CMK (cell line): ENCODE measurements around the gene IFFO2.

ENCODE experiments used
- DNase-seq: peaks from one replicate; pipeline ENCODE4 v3.0.0-alpha.2; 2010; ENCODE audit warnings: low read depth

IFFO2 gene

DNA sequence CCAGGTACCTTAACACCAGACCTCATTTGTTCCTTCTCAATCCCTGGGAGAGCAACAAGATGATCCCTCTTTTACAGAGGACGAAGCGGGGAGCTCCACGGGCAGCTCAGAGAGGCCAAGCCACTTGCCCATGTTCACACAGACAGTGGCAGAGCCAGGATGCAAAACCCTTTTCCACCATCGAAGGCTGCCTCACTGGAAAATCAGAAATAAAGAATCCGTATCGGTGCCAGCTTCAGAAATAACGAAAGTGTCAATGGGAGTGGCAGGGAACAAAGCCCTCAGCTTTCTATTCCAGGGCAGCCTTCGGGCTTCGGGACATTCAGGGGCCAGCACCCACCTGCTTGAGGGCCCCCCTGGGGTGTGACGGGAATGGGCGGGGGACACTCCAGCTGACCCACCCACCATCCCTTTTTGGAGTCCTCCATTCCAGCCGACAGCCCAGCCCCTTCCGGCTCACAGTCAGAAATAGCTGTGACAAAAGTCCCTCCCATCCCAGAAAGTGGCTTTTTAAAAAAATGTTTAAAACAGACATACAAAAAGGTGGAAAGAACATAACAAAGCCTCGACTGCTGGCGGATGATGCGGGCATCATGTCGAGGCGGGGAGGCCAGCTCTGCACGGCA lies 6.0 kb downstream of the IFFO2 start:
- DNase-seq: no peak

GRCh38 chr1:18949686-18950400 lies 6.6 kb downstream of the IFFO2 start:
- no peak for DNase-seq

- DNase-seq: no peak
These were observed 7.4 kb downstream of the IFFO2 start for GRCh38 chr1:18948913-18949685.

- DNase-seq: no peak
These were observed 8.2 kb downstream of the IFFO2 start for GRCh38 chr1:18948048-18948912.

GRCh38 chr1:18947570-18947969 lies 8.9 kb downstream of the IFFO2 start:
- DNase-seq: no peak

DNA sequence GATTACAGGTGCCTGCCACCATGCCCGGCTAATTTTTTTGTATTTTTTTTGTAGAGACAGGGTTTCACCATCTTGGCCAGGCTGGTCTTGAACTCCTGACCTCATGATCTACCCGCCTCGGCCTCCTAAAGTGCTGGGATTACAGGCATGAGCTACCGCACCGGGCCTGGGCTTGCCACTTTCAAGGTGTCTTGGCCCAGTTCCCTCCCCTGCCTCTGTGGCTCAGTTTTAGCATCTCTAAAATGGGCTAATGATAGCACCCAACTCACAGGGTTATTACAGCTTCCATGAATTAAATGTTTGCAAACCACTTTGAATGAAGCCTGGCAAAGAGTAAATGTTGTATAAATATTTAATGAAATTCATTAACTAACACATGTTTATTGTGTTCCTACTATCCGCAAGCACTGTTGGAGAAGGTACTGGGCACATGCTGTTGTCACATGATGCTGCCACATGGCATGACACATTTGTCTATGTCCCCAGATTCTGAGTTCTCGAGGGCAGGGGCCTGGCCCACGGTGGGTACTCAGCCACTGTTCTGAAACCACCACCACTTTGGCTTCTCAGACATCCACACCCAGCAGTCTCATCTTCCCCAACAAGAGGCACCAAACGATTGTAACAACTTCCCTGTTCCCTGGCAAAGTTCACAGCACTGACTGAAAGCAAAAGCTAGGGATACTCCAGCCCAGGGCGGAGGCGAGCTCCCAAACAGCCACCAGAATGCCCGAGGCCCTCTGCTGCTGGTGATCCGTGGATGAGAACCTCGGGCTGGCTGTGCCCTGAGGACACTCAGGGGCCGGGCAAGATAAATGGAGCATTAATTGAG lies 9.7 kb downstream of the IFFO2 start:
- no peak for DNase-seq

GRCh38 chr1:18945401-18945849 lies 11.1 kb downstream of the IFFO2 start:
- no peak for DNase-seq

DNA sequence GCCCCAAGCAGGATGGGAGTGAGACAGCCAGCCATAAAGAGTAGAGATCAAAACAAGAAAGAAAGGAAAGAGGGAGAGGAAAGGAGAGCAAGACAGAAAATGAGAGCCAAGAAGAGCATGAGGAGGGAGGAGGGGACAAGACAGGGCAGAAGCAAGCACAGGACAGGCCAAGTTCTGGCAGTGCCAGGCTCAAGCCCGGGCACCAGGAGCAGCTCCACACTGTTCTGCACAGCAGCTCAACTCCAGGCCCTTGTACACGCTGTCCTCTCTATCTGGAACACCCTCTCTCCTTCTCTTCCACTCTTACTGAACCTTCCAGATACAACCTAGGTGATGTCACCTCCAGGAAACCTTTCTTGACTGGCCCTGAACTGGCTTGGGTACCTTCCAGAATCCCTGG lies 11.7 kb downstream of the IFFO2 start:
- no peak for DNase-seq

DNA sequence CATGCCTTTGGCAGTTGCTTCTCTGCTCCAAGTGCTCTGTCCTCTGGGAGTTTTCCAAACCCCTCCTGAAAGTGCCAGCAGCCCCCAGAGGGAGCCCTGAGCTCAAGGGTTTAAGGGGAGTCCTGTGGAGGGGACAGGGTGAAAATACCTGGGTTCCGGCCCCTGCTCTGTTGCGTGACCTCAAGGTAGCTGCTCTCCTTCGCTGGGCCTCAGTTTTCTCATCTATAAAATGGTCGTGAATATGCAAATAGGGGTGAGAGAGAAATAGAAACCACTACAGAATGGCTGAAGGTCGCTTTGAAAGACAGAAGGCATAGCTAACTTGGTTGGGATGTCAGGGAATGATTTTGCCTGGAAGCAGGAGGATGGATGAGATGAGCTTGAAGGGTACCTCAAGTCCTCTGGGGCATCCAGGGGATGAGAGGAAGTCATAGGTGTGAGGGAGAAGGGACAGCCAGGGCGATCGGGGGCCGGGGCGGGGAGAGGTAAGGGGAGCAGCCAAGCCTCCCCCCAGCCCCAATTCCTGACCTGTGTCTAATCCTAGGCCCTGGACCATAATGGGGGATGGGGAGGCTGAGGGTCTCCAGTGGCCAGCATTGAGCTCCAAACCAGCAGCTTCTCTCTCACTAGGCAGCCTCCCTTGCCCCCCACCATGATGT lies 12.4 kb downstream of the IFFO2 start:
- no peak for DNase-seq

GRCh38 chr1:18943162-18943561 lies 13.3 kb downstream of the IFFO2 start:
- no peak for DNase-seq

DNA sequence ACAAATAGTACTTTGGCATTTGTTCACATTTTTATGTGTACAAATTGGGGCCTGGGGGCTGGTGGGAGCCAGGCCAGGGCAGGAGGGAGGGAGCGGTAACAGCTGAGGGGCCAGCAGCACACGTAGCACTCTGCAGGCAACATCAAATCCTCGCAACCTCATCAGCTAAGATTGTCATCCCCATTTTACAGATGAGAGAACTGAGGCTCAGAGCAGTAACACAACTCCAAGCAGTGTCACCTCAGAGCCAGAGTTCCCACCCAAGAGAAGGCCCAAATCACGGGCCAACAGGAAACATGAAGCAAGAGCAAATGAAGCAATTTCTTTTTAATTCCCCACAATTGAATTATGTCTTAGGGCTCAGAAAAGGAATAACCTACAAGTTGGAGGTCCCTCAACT lies 14.1 kb downstream of the IFFO2 start:
- no peak for DNase-seq

GRCh38 chr1:18941221-18942141 lies 15.0 kb downstream of the IFFO2 start:
- DNase-seq: no peak

DNA sequence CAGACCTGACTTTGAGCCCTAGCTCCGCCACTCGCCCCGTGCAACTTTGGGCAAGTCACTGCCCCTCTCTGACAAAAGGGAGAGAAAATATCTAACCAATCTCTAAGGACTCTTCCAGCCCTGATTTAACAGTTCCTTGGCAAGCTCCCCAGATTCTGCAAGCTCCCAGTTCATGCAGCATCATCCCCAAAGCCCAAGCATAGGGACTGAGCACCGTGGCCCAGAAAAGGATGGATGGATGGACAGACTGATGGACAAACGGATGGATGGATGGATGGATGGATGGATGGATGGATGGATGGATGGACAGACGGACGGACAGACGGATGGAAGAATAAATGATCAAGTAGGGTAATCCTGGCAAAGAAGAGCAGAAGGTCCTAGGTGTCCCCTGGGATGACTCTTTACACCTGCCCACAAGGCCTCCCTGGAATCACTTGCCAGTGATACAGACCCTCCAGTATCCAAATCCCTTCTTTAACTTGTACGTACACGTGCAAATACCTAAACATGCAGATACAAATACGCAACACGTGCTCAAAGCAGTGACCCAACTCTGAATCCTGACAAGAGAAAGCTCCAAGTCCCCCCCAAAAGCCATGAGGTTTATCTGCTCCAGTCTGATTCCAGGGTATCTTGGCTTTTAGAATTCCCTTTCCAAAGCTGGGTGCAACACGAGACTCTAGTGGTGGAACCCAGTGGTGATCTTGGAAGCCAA lies 16.0 kb downstream of the IFFO2 start:
- no peak for DNase-seq

- no peak for DNase-seq
These were observed 16.8 kb downstream of the IFFO2 start for GRCh38 chr1:18939398-18940302.

DNA sequence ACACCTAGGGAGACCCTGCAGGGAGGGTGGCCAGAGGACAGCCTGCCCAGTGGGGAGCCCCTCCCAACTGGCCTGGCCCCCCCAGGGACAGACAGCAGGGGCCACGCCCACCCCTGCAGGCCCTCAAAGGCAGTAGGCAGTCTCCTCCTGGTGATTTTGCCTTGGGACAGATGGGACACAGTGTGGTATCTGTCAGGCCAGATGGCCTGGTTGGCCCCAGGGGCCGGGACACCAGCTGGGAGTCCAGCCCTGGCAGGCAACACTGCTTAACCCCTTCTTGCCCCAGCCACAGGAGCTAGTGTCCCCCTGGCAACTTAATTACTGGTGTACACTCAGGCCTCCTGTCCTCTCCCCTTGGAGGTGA lies 17.8 kb downstream of the IFFO2 start:
- DNase-seq: no peak

DNA sequence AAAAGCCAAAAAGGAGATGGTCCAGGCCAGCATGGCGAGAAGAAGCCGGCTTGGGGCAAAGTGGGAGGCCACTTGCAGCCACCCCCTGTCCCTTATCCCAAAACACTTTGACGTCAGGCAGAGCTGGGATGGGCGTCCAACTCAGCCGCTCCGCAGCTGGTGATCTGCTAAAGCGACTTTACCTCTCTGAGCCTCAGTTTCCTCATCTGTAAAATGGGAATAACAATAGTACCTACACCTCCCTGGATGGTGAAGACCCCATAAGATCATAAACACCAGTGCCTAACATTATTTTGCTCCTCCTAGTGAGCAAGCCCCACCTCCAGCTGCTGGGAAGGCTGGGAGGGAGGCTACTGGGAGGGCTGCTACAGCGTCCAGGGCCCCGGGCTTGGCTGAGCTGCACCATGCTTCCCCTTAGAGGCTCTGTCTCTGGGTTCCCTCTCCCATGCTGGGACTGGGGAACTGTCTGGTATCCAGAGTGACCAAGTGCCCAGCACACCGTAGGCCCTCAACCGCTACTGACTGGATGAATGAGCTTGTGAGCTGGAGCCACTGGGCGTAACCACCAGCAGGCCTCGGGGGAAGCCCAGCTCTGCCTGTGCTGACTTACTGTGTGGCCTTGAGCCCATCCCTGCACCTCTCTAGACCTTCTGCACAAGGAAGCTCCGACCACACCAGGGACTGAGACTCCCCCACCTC lies 18.3 kb downstream of the IFFO2 start:
- no peak for DNase-seq

- no peak for DNase-seq
These were observed 18.9 kb downstream of the IFFO2 start for GRCh38 chr1:18937539-18937938.
